HG03135 (cell line): ENCODE data around the gene ZBTB44.

Experiments
- ATAC-seq: cut with Tn5 transposase; IDR thresholded peaks from one replicate; pipeline ENCODE4 v1.9.1; 2021; ENCODE audit warnings: mild to moderate bottlenecking, moderate library complexity; ENCODE audit not compliant: unreplicated experiment

The ZBTB44 gene

DNA sequence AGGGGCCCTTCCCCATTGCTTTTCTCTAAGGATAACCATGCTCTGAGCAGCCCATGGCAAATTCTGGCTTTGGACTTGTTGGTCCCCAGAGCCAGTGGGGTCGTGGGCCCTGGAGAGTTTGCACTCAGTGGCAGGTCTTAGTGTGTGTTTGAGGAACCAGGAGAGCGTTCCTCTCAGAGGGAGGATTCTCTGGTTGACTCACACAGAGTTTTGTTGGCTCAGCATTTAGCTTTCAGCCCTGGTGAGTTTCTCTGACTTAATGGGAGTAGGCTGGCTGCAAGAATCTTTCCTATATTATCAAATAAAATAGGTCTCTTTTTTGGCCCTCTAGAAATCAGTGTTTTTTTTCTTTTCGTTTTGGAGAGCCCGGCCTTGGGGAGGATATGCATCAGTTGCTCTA, 134.2 kb downstream of the ZBTB44 start:
- ATAC-seq: no peak

- ATAC-seq: no peak
These were observed 135.1 kb downstream of the ZBTB44 start for GRCh38 chr11:130179396-130180306.

GRCh38 chr11:130178441-130179339, 136.0 kb downstream of the ZBTB44 start:
- no peak for ATAC-seq

DNA sequence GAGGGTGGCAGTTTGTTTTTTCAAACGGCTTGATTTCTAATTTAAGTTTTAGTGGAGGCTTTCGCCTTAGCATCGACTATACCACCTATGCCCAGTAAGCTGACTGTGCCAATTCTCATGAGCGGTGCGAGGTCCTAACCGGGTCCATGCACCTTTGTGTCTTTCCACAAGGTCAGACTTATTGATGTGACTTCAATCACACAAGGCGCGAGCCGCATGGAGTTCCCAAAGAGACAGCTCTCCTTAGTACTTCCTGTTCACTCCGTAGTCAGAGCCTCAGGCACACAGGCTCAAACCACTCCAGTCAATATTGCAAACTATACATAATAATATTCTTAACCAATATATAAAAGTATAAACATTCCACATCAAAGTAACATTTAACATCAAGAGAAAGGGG, 136.9 kb downstream of the ZBTB44 start:
- no peak for ATAC-seq
